Activated CD8-positive, alpha-beta T cell treated with anti-CD3 and anti-CD28 coated beads for 36 hours (primary cell): Measurements from ENCODE around the gene FXYD2. TPM values are rescaled to one million over a fixed set of nuclear protein-coding genes. Genes with fewer than 3 reads are reported as not detected.

ENCODE experiments used
- ATAC-seq: fragments of 200-7000 bp; cut with Tn5 transposase; one replicate; pipeline ENCODE4 v1.10.0; 2021; ENCODE audit warnings: mild to moderate bottlenecking, moderate library complexity
- CTCF ChIA-PET: fragments of 350-600 bp; sonication (Branson Sonifier 250); formaldehyde crosslinking; loops from one replicate; lab custom pipeline; 2021; ENCODE audit warnings: antibody characterized with exemption; lab: Charles Lee
- POLR2A ChIA-PET: fragments of 350-600 bp; sonication (Branson Sonifier 250); formaldehyde crosslinking; loops from one replicate; lab custom pipeline; 2021; ENCODE audit warnings: antibody characterized with exemption; lab: Charles Lee
- DNase-seq: peaks from one replicate; pipeline ENCODE4 v3.0.0-alpha.2; 2020
- H3K27ac Mint-ChIP-seq: one replicate; pipeline ENCODE4 v1.8.0; 2021; ENCODE audit warnings: mild to moderate bottlenecking, mixed read lengths
- H3K27me3 Mint-ChIP-seq: one replicate; pipeline ENCODE4 v1.8.0; 2021; ENCODE audit warnings: mixed read lengths
- H3K36me3 Mint-ChIP-seq: one replicate; pipeline ENCODE4 v1.8.0; 2021; ENCODE audit warnings: low read depth, mixed read lengths
- H3K4me1 Mint-ChIP-seq: one replicate; pipeline ENCODE4 v1.8.0; 2021; ENCODE audit warnings: low read depth, mixed read lengths
- H3K4me3 Mint-ChIP-seq: one replicate; pipeline ENCODE4 v1.8.0; 2021; ENCODE audit warnings: mild to moderate bottlenecking, moderate library complexity, mixed read lengths
- H3K9me3 Mint-ChIP-seq: one replicate; pipeline ENCODE4 v1.8.0; 2021; ENCODE audit warnings: mixed read lengths
- intact Hi-C: fragments of 100-400 bp; cut with micrococcal nuclease; formaldehyde crosslinking; loops from one replicate; pipeline ENCODE4 v1.10.0; 2022
- total RNA-seq, 2 experiments: library from RNA; stranded (reverse); gene quantifications; one replicate each; pipeline ENCODE4 v1.2.3, GENCODE V29; 2021
- TF ChIP-seq, protein P1 (sequence below): fragments of 200-600 bp; IDR thresholded peaks from one replicate; pipeline ENCODE4 v1.8.0; 2022; ENCODE audit warnings: antibody characterized with exemption, mild to moderate bottlenecking

The FXYD2 gene
- total RNA-seq, 2 experiments from 2014 or later = 6.7 to 7.2 TPM

DNA sequence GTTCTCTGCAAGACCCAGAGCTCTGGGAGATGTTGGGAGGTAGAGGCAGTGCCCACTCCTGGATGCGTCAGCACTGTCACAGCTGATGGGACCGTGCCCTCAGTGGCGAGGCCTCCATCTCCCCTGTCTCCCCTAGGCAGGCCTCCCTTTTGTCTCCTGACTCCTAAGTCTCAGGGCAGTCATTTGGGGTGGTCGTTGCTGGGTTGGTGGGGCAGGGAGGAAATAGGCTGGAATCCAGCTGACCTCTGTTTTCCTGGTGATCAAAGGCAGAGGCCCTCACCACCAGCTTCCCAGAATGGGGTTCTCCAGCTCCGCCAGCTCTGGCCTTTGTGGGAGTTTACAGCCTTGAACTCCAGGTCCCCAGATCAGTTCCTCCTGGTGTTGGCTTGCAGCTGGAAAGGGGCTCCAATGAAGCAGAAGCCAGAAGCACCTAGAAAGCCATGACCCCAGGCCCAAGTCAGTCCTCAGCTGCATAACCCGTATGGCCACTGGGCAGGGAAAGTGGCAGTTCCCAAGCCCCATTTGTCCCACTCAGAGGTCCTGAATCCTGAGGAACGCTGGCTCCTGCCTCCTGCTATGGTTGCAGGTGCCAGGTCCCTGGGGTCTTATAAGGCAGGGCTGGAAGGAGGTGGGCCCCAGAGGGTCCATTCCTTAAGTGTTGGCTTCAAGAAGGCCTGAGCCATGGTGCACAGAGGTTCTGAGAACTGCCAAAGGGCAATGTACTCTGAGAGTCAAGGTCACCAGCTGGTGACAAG is 7.3 kb upstream of the FXYD2 start:
- DNase-seq (no peak), ATAC-seq (no peak)
- CTCF ChIA-PET = interaction anchor here (0.8 to 8.8 kb wide), 9 partner anchors 8 to 221 kb away, joined by 3 to 50 read pairs (median 6); no protein-coding TSS in a partner anchor
- Mint-ChIP-seq H3K9me3 (no peaks in the 10 kb centered on the region), H3K4me1 (peaks cover 42% of the 10 kb centered on the region), H3K4me3 (no peak overlapping the region), H3K36me3 (no peaks in the 10 kb centered on the region), H3K27me3 (peaks cover 1% of the 10 kb centered on the region), H3K27ac (peak overlapping the region; percentile 0)
- TF ChIP-seq, protein P1, sequence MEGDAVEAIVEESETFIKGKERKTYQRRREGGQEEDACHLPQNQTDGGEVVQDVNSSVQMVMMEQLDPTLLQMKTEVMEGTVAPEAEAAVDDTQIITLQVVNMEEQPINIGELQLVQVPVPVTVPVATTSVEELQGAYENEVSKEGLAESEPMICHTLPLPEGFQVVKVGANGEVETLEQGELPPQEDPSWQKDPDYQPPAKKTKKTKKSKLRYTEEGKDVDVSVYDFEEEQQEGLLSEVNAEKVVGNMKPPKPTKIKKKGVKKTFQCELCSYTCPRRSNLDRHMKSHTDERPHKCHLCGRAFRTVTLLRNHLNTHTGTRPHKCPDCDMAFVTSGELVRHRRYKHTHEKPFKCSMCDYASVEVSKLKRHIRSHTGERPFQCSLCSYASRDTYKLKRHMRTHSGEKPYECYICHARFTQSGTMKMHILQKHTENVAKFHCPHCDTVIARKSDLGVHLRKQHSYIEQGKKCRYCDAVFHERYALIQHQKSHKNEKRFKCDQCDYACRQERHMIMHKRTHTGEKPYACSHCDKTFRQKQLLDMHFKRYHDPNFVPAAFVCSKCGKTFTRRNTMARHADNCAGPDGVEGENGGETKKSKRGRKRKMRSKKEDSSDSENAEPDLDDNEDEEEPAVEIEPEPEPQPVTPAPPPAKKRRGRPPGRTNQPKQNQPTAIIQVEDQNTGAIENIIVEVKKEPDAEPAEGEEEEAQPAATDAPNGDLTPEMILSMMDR = no peak
- POLR2A ChIA-PET = interaction anchor here (0.9 to 1.4 kb wide), 3 partner anchors 100 to 215 kb away, joined by 3 to 4 read pairs (median 3); no protein-coding TSS in a partner anchor
- intact Hi-C loops = no loop called here

DNA sequence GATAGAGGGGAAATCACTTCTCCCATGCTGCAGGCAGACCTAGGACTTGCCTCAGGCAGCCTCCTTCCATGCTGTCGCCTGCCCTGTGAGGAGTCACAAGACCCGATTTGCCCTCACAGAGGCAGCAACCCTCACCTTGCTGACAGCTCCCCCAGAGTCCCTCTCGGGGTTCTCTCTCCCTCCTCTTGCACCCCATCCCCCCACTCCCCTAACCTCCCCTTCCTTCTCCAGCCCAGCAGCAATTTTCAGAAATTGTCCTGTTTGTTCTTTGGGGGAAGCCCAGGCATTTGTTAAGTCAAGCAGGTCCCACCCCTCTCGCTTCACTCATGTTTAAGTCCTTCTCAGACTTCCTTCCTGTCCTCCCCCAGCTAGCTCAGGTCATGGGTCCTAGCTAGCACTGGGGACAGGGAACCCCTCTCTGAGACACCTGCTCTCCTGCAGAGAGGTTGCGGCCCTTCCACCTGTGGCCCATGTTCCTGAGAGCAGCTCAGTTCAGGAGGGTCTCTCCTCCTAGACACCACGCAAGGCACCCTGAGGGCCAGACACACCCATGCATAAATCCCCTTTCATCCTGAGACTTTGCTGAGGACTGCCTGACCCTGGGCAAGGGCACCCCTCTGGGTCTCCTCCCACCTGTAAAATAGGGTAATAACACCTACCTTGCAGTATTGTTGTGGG is 6.3 kb upstream of the FXYD2 start:
- DNase-seq (peak; percentile 35), ATAC-seq (peak; percentile 17)
- Mint-ChIP-seq H3K4me1 (peaks cover 50% of the 10 kb centered on the region), H3K9me3 (no peaks in the 10 kb centered on the region), H3K27me3 (no peaks in the 10 kb centered on the region), H3K36me3 (no peaks in the 10 kb centered on the region), H3K27ac (peak overlapping the region; percentile 59), H3K4me3 (no peak overlapping the region)
- ChIA-PET CTCF (interaction anchor here (1.2 to 8.8 kb wide), 7 partner anchors 7 to 222 kb away, joined by 3 to 50 read pairs (median 7); no protein-coding TSS in a partner anchor), POLR2A (interaction anchor here (1.3 to 1.4 kb wide), 2 partner anchors 12 to 166 kb away, joined by 3 to 4 read pairs; no protein-coding TSS in a partner anchor)
- intact Hi-C loops = no loop called here
- TF ChIP-seq, protein P1 = no peak

DNA sequence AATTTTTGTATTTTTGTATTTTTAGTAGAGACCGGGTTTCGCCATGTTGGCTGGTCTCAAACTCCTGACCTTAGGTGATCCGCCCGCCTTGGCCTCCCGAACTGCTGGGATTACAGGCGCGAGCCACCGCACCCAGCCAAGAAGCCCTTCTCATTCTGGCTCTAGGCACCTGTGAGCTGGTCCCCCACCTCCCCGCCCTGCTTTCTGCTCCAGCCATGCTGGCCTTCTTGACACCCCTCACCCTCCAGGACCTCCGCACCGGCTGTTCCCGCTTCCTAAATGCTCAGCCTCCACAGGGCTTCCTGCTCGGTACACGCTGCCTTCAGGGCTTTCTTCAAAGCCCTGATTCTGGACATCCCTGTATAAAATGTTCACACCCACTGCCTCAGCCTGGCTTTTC is 5.5 kb upstream of the FXYD2 start:
- ChIA-PET POLR2A (interaction anchor here (1.3 to 2.0 kb wide), 3 partner anchors 11 to 166 kb away, joined by 3 to 7 read pairs (median 4); no protein-coding TSS in a partner anchor), CTCF (interaction anchor here (0.8 to 8.8 kb wide), 4 partner anchors 9 to 223 kb away, joined by 3 to 50 read pairs (median 22); no protein-coding TSS in a partner anchor)
- H3K27ac Mint-ChIP-seq = peak overlapping the region; percentile 59
- no peak for DNase-seq
- peaks cover 55% of the 10 kb centered on the region for H3K4me1 Mint-ChIP-seq
- H3K4me3 Mint-ChIP-seq = no peak overlapping the region
- intact Hi-C loops = no loop called here
- no peaks in the 10 kb centered on the region for H3K9me3 Mint-ChIP-seq
- no peak for ATAC-seq
- no peaks in the 10 kb centered on the region for H3K36me3 Mint-ChIP-seq
- no peaks in the 10 kb centered on the region for H3K27me3 Mint-ChIP-seq
- TF ChIP-seq, protein P1 = no peak

DNA sequence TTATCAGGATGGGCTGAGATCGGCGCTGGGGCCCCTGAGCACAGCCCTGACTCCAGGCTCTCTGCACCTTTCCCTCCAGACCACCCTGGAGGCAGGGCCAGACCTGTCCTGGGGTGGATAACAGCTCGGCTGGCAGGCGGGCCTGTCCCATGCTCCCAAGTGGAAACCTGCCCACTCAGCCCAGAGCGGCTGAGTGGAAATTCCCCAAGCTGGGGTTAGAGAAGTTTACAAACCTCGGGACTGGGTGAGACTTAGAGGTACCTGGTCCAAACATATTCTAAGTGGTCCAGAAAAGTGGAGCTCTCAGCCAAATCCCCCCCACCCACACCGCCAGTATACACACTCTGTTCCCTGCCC is 4.8 kb upstream of the FXYD2 start:
- Mint-ChIP-seq H3K27me3 (no peaks in the 10 kb centered on the region), H3K9me3 (no peaks in the 10 kb centered on the region), H3K4me1 (peaks cover 63% of the 10 kb centered on the region), H3K36me3 (no peaks in the 10 kb centered on the region), H3K27ac (peak overlapping the region; percentile 77), H3K4me3 (no peak overlapping the region)
- ATAC-seq (no peak), DNase-seq (no peak)
- ChIA-PET CTCF (interaction anchor here (0.8 to 8.8 kb wide), 4 partner anchors 9 to 223 kb away, joined by 3 to 50 read pairs (median 22); no protein-coding TSS in a partner anchor), POLR2A (interaction anchor here (1.4 to 2.0 kb wide), 2 partner anchors 11 to 13 kb away, joined by 4 to 7 read pairs; no protein-coding TSS in a partner anchor)
- intact Hi-C loops = no loop called here
- TF ChIP-seq, protein P1 = no peak
